HepG2 (cell line): ENCODE results near the gene ZDHHC13.

Source experiments
- ARID5B ChIP-seq: IDR thresholded peaks from 2 replicates; pipeline ENCODE4 v1.4.0; 2020; ENCODE audit warnings: mild to moderate bottlenecking, missing genetic modification reagents
- ARNTL ChIP-seq: sonication (generic); formaldehyde crosslinking; IDR thresholded peaks from 2 replicates; pipeline ENCODE4 v1.4.0; 2020; ENCODE audit warnings: mild to moderate bottlenecking, missing genetic modification reagents
- EZH2 ChIP-seq: conservative IDR thresholded peaks from 2 replicates; pipeline ENCODE4 v1.6.1; 2012; ENCODE audit warnings: mild to moderate bottlenecking, low read depth, low read length, moderate library complexity
- GATAD2A ChIP-seq: IDR thresholded peaks from 2 replicates; pipeline ENCODE4 v1.6.1; 2016
- NCOR1 ChIP-seq: fragments of 200-600 bp; sonication (generic); IDR thresholded peaks from 2 replicates; pipeline ENCODE4 v1.7.0; 2017; ENCODE audit warnings: antibody characterized with exemption, low read length, borderline replicate concordance
- POLR2A ChIP-seq, 2 experiments: IDR thresholded peaks; 2 replicates each; pipeline ENCODE4 v1.6.1; 2011; ENCODE audit warnings: low read depth in 2 of 2, low read length in 2 of 2, mild to moderate bottlenecking in 1 of 2, moderate library complexity in 1 of 2; ENCODE audit not compliant: insufficient read depth in 1 of 2
- TP53 ChIP-seq: sonication (generic); formaldehyde crosslinking; conservative IDR thresholded peaks from 2 replicates; pipeline ENCODE4 v1.4.0; 2020; ENCODE audit warnings: missing genetic modification reagents
- U2AF1 ChIP-seq: fragments of 200-400 bp; formaldehyde crosslinking; optimal IDR thresholded peaks from 2 replicates; pipeline ENCODE3; 2017; ENCODE audit warnings: mild to moderate bottlenecking, low read depth, low read length
- ZFY ChIP-seq: sonication (generic); formaldehyde crosslinking; IDR thresholded peaks from 2 replicates; pipeline ENCODE4 v1.4.0; 2020; ENCODE audit warnings: missing genetic modification reagents
- ZNF225 ChIP-seq: sonication (generic); formaldehyde crosslinking; IDR thresholded peaks from 2 replicates; pipeline ENCODE4 v1.4.0; 2020; ENCODE audit warnings: mild to moderate bottlenecking, missing genetic modification reagents
- ZNF639 ChIP-seq: conservative IDR thresholded peaks from 2 replicates; pipeline ENCODE4 v1.6.1; 2018; ENCODE audit warnings: missing genetic modification reagents
- ZSCAN9 ChIP-seq: IDR thresholded peaks from 2 replicates; pipeline ENCODE4 v1.6.1; 2016; ENCODE audit warnings: borderline replicate concordance
- TF ChIP-seq, protein P1 (sequence below): sonication (generic); formaldehyde crosslinking; IDR thresholded peaks from 2 replicates; pipeline ENCODE4 v1.4.0; 2020; ENCODE audit warnings: missing genetic modification reagents, borderline replicate concordance
- TF ChIP-seq, protein P2 (sequence below): sonication (generic); formaldehyde crosslinking; IDR thresholded peaks from 2 replicates; pipeline ENCODE4 v1.4.0; 2020; ENCODE audit warnings: mild to moderate bottlenecking, low read depth, missing genetic modification reagents

DNA sequence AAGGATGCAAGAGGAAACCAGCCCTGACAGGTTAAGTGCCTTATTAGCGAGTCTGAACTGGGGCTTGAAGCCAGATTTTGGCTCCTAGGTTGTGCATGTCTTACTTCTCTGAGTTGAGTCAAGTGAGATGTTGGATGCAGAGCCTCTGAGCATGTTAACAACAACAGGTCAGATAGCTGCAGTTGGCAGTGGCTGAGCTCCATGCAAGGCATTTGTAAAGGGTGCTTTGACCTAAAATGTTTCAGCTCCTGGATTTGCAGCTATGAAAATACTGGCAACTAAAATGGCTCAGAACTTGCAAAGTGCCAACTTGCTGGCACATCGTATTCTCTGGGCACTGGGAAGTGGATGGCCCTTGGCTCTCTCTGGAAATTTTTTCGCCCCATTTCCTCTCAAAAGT lies 101.2 kb downstream of the ZDHHC13 start:
- TF ChIP-seq POLR2A (IDR thresholded peaks at IDR 0.05; ENCODE audit: insufficient read depth in 1 of 2, low read depth in 2 of 2, low read length in 2 of 2) (no peak), ZFY (CRISPR knock-in tag) (no peak), ZSCAN9 (CRISPR knock-in tag) (no peak), ZNF225 (CRISPR knock-in tag) (no peak), ARID5B (CRISPR knock-in tag) (no peak), GATAD2A (CRISPR knock-in tag) (no peak), TP53 (CRISPR knock-in tag) (no peak), ARNTL (CRISPR knock-in tag) (no peak), ZNF639 (CRISPR knock-in tag) (no peak), U2AF1 (no peak), NCOR1 (no peak), EZH2 (no peak)
- TF ChIP-seq, protein P1, sequence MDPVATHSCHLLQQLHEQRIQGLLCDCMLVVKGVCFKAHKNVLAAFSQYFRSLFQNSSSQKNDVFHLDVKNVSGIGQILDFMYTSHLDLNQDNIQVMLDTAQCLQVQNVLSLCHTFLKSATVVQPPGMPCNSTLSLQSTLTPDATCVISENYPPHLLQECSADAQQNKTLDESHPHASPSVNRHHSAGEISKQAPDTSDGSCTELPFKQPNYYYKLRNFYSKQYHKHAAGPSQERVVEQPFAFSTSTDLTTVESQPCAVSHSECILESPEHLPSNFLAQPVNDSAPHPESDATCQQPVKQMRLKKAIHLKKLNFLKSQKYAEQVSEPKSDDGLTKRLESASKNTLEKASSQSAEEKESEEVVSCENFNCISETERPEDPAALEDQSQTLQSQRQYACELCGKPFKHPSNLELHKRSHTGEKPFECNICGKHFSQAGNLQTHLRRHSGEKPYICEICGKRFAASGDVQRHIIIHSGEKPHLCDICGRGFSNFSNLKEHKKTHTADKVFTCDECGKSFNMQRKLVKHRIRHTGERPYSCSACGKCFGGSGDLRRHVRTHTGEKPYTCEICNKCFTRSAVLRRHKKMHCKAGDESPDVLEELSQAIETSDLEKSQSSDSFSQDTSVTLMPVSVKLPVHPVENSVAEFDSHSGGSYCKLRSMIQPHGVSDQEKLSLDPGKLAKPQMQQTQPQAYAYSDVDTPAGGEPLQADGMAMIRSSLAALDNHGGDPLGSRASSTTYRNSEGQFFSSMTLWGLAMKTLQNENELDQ, result no peak
- TF ChIP-seq, protein P2, sequence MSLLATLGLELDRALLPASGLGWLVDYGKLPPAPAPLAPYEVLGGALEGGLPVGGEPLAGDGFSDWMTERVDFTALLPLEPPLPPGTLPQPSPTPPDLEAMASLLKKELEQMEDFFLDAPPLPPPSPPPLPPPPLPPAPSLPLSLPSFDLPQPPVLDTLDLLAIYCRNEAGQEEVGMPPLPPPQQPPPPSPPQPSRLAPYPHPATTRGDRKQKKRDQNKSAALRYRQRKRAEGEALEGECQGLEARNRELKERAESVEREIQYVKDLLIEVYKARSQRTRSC, result no peak
